Endometrium (tissue), 2 donors: ENCODE data around the gene GNPDA2.
"Not testable (repeated sequence)": the region's sequence is repeated elsewhere in the genome, so short reads cannot be mapped to it uniquely, and the experiment has no call there.

Source experiments
- FAIRE-seq: peaks from 2 replicates; lab custom pipeline; 2012; peaks lifted over from hg19 to GRCh38; lab: Jason Lieb, UNC
- donor health status: control.
- donor health status: control.

Gene GNPDA2

GRCh38 chr4:44726038-44726871, at the start of gene GNPDA2:
TSS of gene GNPDA2 (minus strand) at chr4:44726556. CDS start at chr4:44722207, 4,349 bp downstream.
- FAIRE-seq, result no peak

GRCh38 chr4:44772340-44772739, 46.0 kb upstream of the GNPDA2 start:
- no peak for FAIRE-seq

- no peak for FAIRE-seq
These were observed 45.4 kb upstream of the GNPDA2 start for GRCh38 chr4:44771789-44772188.

- no peak for FAIRE-seq
These were observed 40.1 kb upstream of the GNPDA2 start for GRCh38 chr4:44766453-44766852.

- FAIRE-seq, result no peak
These were observed 38.8 kb upstream of the GNPDA2 start for GRCh38 chr4:44765116-44765515.

DNA sequence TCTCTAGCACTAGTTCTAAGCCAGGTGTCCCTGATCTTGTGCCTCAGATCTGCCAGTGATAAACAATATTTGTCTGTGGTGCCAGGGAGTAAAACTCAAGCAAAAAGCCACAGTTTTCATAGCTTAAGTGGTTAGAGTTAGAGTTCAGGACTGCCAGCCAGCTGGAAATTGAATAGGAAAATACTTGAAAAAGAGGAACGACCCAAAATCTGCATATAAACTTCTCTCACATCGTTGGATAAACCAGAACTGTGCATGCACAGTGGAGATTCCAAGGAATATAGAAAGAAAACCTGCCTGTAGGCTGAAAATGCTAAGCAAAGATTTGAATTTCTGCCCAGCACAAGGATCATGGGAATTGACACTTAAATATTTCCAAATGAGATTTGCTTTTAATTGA, 35.0 kb upstream of the GNPDA2 start:
- FAIRE-seq, result no peak

GRCh38 chr4:44760142-44760898, 34.0 kb upstream of the GNPDA2 start:
- peak; percentile 92 for FAIRE-seq

DNA sequence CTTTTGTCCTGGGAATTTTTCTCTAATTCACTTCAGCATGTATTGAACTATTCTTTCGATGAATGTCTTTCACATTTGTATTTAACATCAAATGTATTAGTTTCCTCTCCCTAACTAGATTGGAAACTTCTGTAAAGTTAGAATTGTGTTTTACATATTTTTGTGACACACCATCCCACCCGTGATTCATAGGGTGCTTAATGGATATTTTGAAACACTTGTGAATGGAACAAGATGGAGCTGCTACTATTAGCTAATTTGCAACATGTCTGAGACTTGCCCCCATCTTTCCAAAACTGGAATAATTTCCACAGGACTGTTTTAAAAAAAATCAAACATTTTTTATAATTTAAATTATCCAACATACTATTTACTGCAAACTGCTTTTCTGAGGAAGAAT, 30.2 kb upstream of the GNPDA2 start:
- FAIRE-seq, result no peak

- no peak for FAIRE-seq
These were observed 13.8 kb upstream of the GNPDA2 start for GRCh38 chr4:44740201-44740600.

GRCh38 chr4:44738615-44739014, 12.3 kb upstream of the GNPDA2 start:
- FAIRE-seq, result no peak

GRCh38 chr4:44736900-44737299, 10.5 kb upstream of the GNPDA2 start:
- no peak for FAIRE-seq

DNA sequence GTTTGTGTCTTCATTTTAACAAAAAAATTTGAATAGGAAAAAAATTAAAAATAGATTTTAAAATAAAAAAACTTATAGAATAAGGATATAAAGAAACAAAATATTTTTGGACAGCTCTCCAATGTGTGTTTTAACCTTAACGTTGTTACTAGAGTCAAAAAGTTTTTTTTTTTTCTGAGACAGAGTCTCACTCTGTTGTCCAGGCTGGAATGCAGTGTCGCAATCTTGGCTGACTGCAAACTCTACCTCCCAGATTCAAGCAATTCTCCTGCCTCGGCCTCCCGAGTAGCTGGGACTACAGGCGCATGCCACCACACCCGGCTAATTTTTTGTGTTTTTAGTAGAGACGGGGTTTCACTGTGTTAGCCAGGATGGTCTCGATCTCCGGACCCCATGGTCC, 2.3 kb upstream of the GNPDA2 start:
- not testable (repeated sequence) for FAIRE-seq

- no peak for FAIRE-seq
These were observed 1.1 kb upstream of the GNPDA2 start for GRCh38 chr4:44727471-44727870.

DNA sequence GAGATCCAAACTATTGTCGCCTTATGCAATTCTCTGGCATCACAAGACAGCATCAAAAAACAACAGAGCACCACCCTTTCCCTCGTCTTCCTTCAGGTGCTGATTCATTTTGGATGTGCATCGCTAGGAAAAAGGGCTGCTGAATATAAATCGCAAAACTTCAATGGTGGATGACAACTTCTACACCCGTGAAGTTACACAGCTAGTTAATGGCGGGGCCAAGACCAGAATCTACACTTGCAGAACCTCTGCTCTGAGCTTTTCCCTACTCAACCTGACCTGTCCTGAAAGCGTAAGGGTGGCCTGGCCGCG, 674 bp downstream of the GNPDA2 start:
- FAIRE-seq, result no peak

DNA sequence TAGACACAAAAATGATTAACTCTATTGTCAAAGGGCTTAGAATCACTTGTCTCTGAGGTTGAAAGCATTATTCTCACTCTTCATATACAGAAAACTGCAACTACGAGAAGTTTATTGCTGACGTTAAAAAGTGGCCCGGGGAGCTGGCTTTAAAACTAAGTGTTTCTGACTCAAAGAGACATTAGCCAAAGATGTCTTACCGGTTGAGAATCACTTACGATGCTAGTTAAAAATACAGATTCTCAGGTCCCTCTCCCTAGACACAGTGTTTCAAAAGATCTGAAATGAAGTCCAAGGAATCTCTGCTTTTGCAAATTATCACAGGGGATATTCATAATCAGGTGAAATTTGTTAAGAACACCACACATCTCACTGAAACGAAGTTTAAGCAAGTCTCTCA, 1.2 kb downstream of the GNPDA2 start:
- no peak for FAIRE-seq

- no peak for FAIRE-seq
These were observed 4.4 kb downstream of the GNPDA2 start for GRCh38 chr4:44722001-44722400.

DNA sequence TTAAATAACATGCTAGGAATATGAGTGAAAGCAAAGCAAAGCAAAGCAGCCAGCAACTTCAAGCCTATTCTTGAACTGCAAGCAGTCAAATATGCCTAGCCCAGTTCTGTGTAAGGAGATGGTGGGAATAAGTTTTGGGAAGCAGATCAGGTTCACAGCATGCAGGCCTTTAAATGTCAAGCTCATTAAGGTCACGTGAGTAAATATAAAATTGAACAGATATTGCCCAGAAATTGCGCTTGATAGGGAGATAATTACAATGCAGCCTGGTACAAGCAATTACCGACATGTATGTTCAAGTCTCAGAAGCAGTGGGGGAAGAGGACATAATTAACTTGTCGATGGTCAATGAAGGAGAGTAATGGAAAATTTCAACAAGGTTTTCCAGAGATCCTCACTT, 6.0 kb downstream of the GNPDA2 start:
- no peak for FAIRE-seq

DNA sequence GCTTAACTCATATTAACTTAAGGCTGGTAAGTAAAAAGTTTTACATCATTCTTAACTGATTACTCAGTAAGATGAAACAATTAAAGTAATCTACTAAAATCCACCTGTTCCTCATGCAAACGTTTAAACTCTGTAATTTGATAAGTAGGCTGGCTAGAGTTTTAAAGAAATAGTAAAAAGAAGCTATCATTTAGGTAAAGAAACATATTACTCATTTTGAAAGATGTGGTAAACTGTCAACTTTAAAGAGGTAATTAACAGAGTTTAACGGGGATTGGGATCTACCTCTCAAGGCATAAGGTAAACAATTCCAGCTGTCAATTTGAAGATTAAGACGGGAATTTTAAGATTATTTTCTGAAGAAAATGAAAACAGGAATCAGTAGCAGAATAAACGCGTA, 9.8 kb downstream of the GNPDA2 start:
- FAIRE-seq, result no peak

- FAIRE-seq, result no peak
These were observed 13.2 kb downstream of the GNPDA2 start for GRCh38 chr4:44713125-44713524.

DNA sequence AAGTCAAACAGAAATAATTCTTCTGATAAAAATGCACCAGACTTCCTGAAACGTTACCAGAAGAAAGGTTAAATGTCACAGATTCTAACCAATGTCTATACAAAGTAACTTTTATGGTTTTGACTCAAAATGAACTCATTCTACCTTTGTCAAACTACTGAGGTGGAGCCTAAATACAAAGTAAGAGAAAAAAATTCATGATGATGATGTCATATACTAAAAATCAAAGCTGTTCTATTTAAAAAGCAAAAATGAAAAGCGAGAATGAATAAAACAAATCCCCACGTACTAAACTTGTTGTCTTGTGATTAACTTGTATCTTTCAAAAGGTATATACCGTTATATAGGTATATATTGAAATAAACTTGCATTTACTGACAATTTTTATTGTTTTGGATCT, 21.7 kb downstream of the GNPDA2 start:
- FAIRE-seq, result no peak

DNA sequence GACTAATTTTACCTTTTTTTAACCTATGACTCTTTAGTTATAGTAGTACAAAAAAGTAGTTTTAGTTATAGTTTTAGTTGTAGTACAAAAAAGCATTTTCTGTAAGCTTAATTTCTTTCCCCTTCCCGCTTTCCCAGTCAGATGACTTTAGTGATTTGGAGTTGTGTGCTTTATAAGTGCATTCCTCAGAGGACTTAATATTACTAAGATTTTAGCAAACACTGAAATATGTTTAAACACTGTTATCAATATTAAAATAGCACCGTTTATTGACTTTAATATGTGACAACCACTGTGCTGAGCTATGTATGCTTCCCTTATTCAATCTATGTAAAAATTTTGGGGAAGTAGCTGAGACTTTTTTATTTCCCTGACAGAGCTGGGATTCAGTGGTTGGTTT, 25.3 kb downstream of the GNPDA2 start:
- no peak for FAIRE-seq

GRCh38 chr4:44700427-44700826, 25.9 kb downstream of the GNPDA2 start:
- FAIRE-seq, result no peak

DNA sequence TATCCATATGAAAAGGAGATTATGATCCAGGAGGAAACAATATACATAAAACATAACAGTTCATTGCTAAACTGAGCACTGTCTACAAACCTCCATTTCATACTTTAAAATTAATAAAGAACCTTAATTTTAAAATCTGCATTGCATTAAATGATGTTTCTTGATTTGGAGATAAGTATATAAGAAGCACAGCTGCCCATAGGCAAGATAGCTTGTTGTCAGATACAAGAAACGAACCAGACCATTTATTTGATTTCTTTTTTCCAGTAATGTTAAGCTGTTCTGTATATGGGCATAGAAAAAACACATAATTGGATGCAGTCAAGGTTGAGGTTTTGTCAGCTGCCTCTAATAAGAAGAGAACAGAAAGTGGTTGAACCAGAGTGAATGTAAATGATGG, 41.7 kb downstream of the GNPDA2 start:
- FAIRE-seq, result no peak

DNA sequence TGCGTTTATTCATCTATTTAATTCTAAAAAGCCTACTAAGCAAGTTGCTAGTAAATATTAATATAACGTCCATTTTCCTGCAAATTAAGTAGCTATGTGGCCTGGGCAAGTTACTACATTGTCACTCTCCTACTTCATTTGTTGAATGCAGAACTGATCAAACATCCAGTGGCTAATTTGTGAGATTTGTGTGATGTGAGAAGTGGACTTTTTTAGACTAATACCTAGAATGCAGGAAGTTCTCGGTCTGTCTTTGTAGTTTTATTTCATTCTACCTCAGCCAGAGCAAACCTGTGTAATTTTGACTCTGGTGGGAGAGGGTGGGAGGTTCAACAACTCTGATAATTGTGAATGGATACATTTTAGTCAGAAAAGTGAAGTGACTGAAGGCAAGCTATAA, 47.3 kb downstream of the GNPDA2 start:
- no peak for FAIRE-seq
